K562 (cell line): Measurements from ENCODE around the gene TNFAIP3. TPM values are rescaled to one million over a fixed set of nuclear protein-coding genes. Genes with fewer than 3 reads are reported as not detected.

Experiments
- CTBP1 ChIP-seq: fragments of 450-650 bp; IDR thresholded peaks from 2 replicates; pipeline ENCODE4 v1.6.1; 2016; ENCODE audit warnings: borderline replicate concordance
- E2F8 ChIP-seq: fragments of 450-650 bp; IDR thresholded peaks from 2 replicates; pipeline ENCODE4 v1.7.1; 2018; ENCODE audit warnings: mild to moderate bottlenecking, low read depth; ENCODE audit not compliant: partially characterized antibody
- ETS1 ChIP-seq: conservative IDR thresholded peaks from 2 replicates; pipeline ENCODE4 v1.6.1; 2011; ENCODE audit warnings: low read depth, mild to moderate bottlenecking, low read length; ENCODE audit not compliant: control insufficient read depth
- KHSRP ChIP-seq: fragments of 450-650 bp; IDR thresholded peaks from 2 replicates; pipeline ENCODE4 v1.6.1; 2017
- PPARD ChIP-seq: fragments of 250-450 bp; sonication (Bioruptor Pico); IDR thresholded peaks from 2 replicates; pipeline ENCODE4 v1.8.0; 2022; ENCODE audit warnings: inconsistent platforms, mild to moderate bottlenecking, moderate library complexity
- PYGO2 ChIP-seq: fragments of 450-650 bp; IDR thresholded peaks from 2 replicates; pipeline ENCODE4 v1.6.1; 2016; ENCODE audit warnings: mild to moderate bottlenecking, missing genetic modification characterization, moderate library complexity, missing compliant biosample characterization
- RBM14 ChIP-seq: fragments of 200-400 bp; formaldehyde crosslinking; IDR thresholded peaks from 2 replicates; pipeline ENCODE4 v1.6.1; 2018; ENCODE audit warnings: low read depth, mild to moderate bottlenecking, low read length, moderate library complexity, borderline replicate concordance; ENCODE audit not compliant: insufficient read depth
- REST ChIP-seq, 2 experiments: fragments of 450-650 bp; formaldehyde crosslinking in 1 of 2; IDR thresholded peaks; 2 replicates each; pipeline versions ENCODE4 v1.4.0 to v1.6.1; 2014 to 2020; ENCODE audit warnings: mild to moderate bottlenecking in 2 of 2, borderline replicate concordance in 1 of 2, low read depth in 1 of 2
- TARDBP ChIP-seq: fragments of 450-650 bp; IDR thresholded peaks from 2 replicates; pipeline ENCODE4 v1.6.1; 2016
- THRAP3 ChIP-seq: fragments of 450-650 bp; IDR thresholded peaks from 2 replicates; pipeline ENCODE4 v1.6.1; 2016; ENCODE audit warnings: mild to moderate bottlenecking, inconsistent platforms, borderline replicate concordance
- polyA plus RNA-seq, 8 experiments: library from polyadenylated mRNA; depleted of rRNA in 4 of 8; stranded (reverse) in 5 of 8; unstranded in 3 of 8; fragments of >200 nt; fragmentation: Nextera tagmentation in 2 of 8; fragmentation: Illumina TruSeq in 1 of 8; extraction: Ambion mirVana in 2 of 8; extraction: Trizol in 1 of 8; gene quantifications; 2 replicates each; pipeline versions ENCODE4 v1.2.1 to v1.2.3, GENCODE V29; 2011 to 2014; ENCODE audit warnings: inconsistent platforms in 1 of 8, missing spikeins in 1 of 8
- total RNA-seq, 7 experiments: library from RNA; depleted of rRNA in 6 of 7; stranded (reverse); fragments of >200 nt in 6 of 7; fragmentation: Illumina TruSeq in 2 of 7; extraction: Trizol in 2 of 7; gene quantifications; 2 replicates each; pipeline versions ENCODE4 v1.2.1 to v1.2.3, GENCODE V29; 2011 to 2021; ENCODE audit warnings: low replicate concordance in 1 of 7
- TF ChIP-seq, protein P1 (sequence below): sonication (generic); formaldehyde crosslinking; IDR thresholded peaks from 2 replicates; pipeline ENCODE4 v1.8.1; 2022; ENCODE audit warnings: missing genetic modification reagents
- TF ChIP-seq, protein P2 (sequence below), 2 experiments: fragments of 450-650 bp; conservative IDR thresholded peaks; 2 replicates each; pipeline ENCODE4 v1.6.1; 2017; ENCODE audit warnings: mild to moderate bottlenecking in 2 of 2, moderate library complexity in 2 of 2

Gene TNFAIP3
- total and polyA plus RNA-seq, 9 of the 15 experiments (the other 6 are each of a cell fraction or from before 2014, with no cell fraction given), result 0.79 to 17.0 (median 6.4) TPM

DNA sequence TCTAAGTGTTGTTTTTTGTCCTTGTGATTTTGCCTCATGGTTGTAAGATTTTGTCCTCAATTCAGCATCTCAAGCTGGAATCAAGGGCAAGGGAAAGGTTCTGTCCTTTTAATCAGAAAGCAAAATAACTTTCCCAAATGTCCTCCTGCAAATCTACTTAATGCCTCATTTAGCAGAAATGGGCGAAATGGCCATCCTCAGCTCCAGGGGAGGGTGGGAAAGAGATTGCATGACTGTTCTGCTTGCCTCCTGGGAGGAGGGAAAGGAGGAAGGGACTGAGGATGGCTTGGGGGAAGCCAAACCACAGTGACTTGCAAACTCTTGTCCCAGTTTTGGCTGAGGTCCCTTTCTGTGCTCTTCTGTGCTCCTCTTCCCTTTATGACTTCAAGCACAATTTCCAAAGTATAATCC lies 43.4 kb downstream of the TNFAIP3 start (continued):
- TF ChIP-seq REST (IDR thresholded peaks at IDR 0.05; ENCODE audit: borderline replicate concordance) (no peak; the same call in 1 of the 2 replicates), REST (CRISPR knock-in tag; IDR thresholded peaks at IDR 0.05; ENCODE audit: low read depth) (no peak), PYGO2 (peak; percentile 57; the same call in 1 of the 2 replicates), RBM14 (no peak), KHSRP (no peak), ETS1 (no peak), THRAP3 (no peak), CTBP1 (peak; percentile 94), TARDBP (no peak), E2F8 (peak; percentile 16), PPARD (CRISPR knock-in tag) (no peak)
- TF ChIP-seq, protein P1, sequence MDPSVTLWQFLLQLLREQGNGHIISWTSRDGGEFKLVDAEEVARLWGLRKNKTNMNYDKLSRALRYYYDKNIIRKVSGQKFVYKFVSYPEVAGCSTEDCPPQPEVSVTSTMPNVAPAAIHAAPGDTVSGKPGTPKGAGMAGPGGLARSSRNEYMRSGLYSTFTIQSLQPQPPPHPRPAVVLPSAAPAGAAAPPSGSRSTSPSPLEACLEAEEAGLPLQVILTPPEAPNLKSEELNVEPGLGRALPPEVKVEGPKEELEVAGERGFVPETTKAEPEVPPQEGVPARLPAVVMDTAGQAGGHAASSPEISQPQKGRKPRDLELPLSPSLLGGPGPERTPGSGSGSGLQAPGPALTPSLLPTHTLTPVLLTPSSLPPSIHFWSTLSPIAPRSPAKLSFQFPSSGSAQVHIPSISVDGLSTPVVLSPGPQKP, result no peak
- TF ChIP-seq, protein P2, sequence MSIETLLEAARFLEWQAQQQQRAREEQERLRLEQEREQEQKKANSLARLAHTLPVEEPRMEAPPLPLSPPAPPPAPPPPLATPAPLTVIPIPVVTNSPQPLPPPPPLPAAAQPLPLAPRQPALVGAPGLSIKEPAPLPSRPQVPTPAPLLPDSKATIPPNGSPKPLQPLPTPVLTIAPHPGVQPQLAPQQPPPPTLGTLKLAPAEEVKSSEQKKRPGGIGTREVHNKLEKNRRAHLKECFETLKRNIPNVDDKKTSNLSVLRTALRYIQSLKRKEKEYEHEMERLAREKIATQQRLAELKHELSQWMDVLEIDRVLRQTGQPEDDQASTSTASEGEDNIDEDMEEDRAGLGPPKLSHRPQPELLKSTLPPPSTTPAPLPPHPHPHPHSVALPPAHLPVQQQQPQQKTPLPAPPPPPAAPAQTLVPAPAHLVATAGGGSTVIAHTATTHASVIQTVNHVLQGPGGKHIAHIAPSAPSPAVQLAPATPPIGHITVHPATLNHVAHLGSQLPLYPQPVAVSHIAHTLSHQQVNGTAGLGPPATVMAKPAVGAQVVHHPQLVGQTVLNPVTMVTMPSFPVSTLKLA (conservative IDR thresholded peaks at IDR 0.05), result no peak; a peak in 1 of 4 replicates
